ENCODE data around the gene ZZZ3.

The ZZZ3 gene

GRCh38 chr1:77642941-77643340 is 39.5 kb downstream of the ZZZ3 start:
- Histone ChIP-seq H3K9me3 (ENCODE audit: insufficient read depth, low read depth, low read length) (no peaks in the 10 kb centered on the region; the same call in 1 of the 2 replicates), H4K20me1 (ENCODE audit: insufficient read depth, low read length, poor library complexity, severe bottlenecking) (peaks cover 24% of the 10 kb centered on the region), H3K27me3 (ENCODE audit: insufficient read depth, low read length, poor library complexity, severe bottlenecking) (no peaks in the 10 kb centered on the region), H3K9ac (ENCODE audit: low read depth, low read length, poor library complexity, severe bottlenecking) (no peak overlapping the region), H3K36me3 (ENCODE audit: insufficient read depth, low read length) (peaks cover 43% of the 10 kb centered on the region; the same call in 1 of the 2 replicates), H3K4me1 (ENCODE audit: insufficient read depth, low read length, poor library complexity, severe bottlenecking) (no peaks in the 10 kb centered on the region), H3K79me2 (ENCODE audit: insufficient read depth, low read length) (peaks cover 73% of the 10 kb centered on the region), H3K4me3 (ENCODE audit: low read length, poor library complexity, severe bottlenecking) (no peak overlapping the region), H3K4me2 (ENCODE audit: low read depth, low read length, poor library complexity, severe bottlenecking) (no peak overlapping the region), H2AFZ (ENCODE audit: low read length) (no peak overlapping the region), H3K9me2 (replicated peaks; ENCODE audit: low read depth, low read length) (no peaks in the 10 kb centered on the region), H3F3A (ENCODE audit: low read depth) (no peaks in the 10 kb centered on the region)
- no peak for TF ChIP-seq CTCF (conservative IDR thresholded peaks at IDR 0.05; ENCODE audit: low read length)
- TF ChIP-seq EZH2phosphoT487 (IDR thresholded peaks at IDR 0.05; ENCODE audit: borderline replicate concordance) = no peak

- peaks cover 24% of the 10 kb centered on the region for H4K20me1 ChIP-seq (ENCODE audit: insufficient read depth, low read length, poor library complexity, severe bottlenecking)
- H3K9me2 ChIP-seq (replicated peaks; ENCODE audit: low read depth, low read length) = no peaks in the 10 kb centered on the region
- H2AFZ ChIP-seq (ENCODE audit: low read length) = no peak overlapping the region
- H3K9me3 ChIP-seq (ENCODE audit: insufficient read depth, low read depth, low read length) = no peaks in the 10 kb centered on the region
- no peak overlapping the region for H3K4me2 ChIP-seq (ENCODE audit: low read depth, low read length, poor library complexity, severe bottlenecking)
- no peak for TF ChIP-seq EZH2phosphoT487 (IDR thresholded peaks at IDR 0.05; ENCODE audit: borderline replicate concordance)
- no peak for TF ChIP-seq CTCF (conservative IDR thresholded peaks at IDR 0.05; ENCODE audit: low read length)
- no peak overlapping the region for H3K4me3 ChIP-seq (ENCODE audit: low read length, poor library complexity, severe bottlenecking)
- H3K79me2 ChIP-seq (ENCODE audit: insufficient read depth, low read length) = peaks cover 66% of the 10 kb centered on the region
- H3K36me3 ChIP-seq (ENCODE audit: insufficient read depth, low read length) = peaks cover 45% of the 10 kb centered on the region; the same call in 1 of the 2 replicates
- H3K27me3 ChIP-seq (ENCODE audit: insufficient read depth, low read length, poor library complexity, severe bottlenecking) = no peaks in the 10 kb centered on the region
- no peaks in the 10 kb centered on the region for H3K4me1 ChIP-seq (ENCODE audit: insufficient read depth, low read length, poor library complexity, severe bottlenecking)
- no peak overlapping the region for H3K9ac ChIP-seq (ENCODE audit: low read depth, low read length, poor library complexity, severe bottlenecking)
- 0 out of 2 replicates have a peak, but pooled peaks cover 2% of the 10 kb centered on the region for H3F3A ChIP-seq (ENCODE audit: low read depth)
Measured at GRCh38 chr1:77642196-77642595, 40.3 kb downstream of the ZZZ3 start.

- H3F3A ChIP-seq (ENCODE audit: low read depth) = 0 out of 2 replicates have a peak, but pooled peaks cover 2% of the 10 kb centered on the region
- H3K4me1 ChIP-seq (ENCODE audit: insufficient read depth, low read length, poor library complexity, severe bottlenecking) = no peaks in the 10 kb centered on the region
- H2AFZ ChIP-seq (ENCODE audit: low read length) = no peak overlapping the region
- H4K20me1 ChIP-seq (ENCODE audit: insufficient read depth, low read length, poor library complexity, severe bottlenecking) = peaks cover 27% of the 10 kb centered on the region
- peaks cover 41% of the 10 kb centered on the region; the same call in 1 of the 2 replicates for H3K36me3 ChIP-seq (ENCODE audit: insufficient read depth, low read length)
- no peak overlapping the region for H3K4me3 ChIP-seq (ENCODE audit: low read length, poor library complexity, severe bottlenecking)
- H3K9ac ChIP-seq (ENCODE audit: low read depth, low read length, poor library complexity, severe bottlenecking) = no peak overlapping the region
- H3K9me3 ChIP-seq (ENCODE audit: insufficient read depth, low read depth, low read length) = no peaks in the 10 kb centered on the region
- no peaks in the 10 kb centered on the region for H3K9me2 ChIP-seq (replicated peaks; ENCODE audit: low read depth, low read length)
- H3K4me2 ChIP-seq (ENCODE audit: low read depth, low read length, poor library complexity, severe bottlenecking) = no peak overlapping the region
- no peaks in the 10 kb centered on the region for H3K27me3 ChIP-seq (ENCODE audit: insufficient read depth, low read length, poor library complexity, severe bottlenecking)
- no peak for TF ChIP-seq EZH2phosphoT487 (IDR thresholded peaks at IDR 0.05; ENCODE audit: borderline replicate concordance)
- no peak for TF ChIP-seq CTCF (conservative IDR thresholded peaks at IDR 0.05; ENCODE audit: low read length)
- H3K79me2 ChIP-seq (ENCODE audit: insufficient read depth, low read length) = peaks cover 41% of the 10 kb centered on the region
Measured at GRCh38 chr1:77639557-77640069, 42.8 kb downstream of the ZZZ3 start.
